Naive thymus-derived CD4-positive, alpha-beta T cell (primary cell): ENCODE data around the gene SEZ6. TPM values are rescaled to one million over a fixed set of nuclear protein-coding genes. Genes with fewer than 3 reads are reported as not detected.
A peak's percentile ranks its signal among the peaks of the same experiment; 100 is the strongest.

Source experiments
- ATAC-seq: fragments of 150-1000 bp; cut with Tn5 transposase; 2 replicates; pipeline ENCODE4 v1.10.0; 2021; ENCODE audit warnings: mild to moderate bottlenecking, moderate library complexity
- CTCF ChIA-PET: fragments of 350-600 bp; sonication (Branson Sonifier 250); formaldehyde crosslinking; loops from one replicate; lab custom pipeline; 2021; ENCODE audit warnings: antibody characterized with exemption; lab: Charles Lee
- POLR2A ChIA-PET: fragments of 350-600 bp; sonication (Branson Sonifier 250); formaldehyde crosslinking; loops from one replicate; lab custom pipeline; 2021; ENCODE audit warnings: antibody characterized with exemption, inconsistent platforms; lab: Charles Lee
- DNase-seq, 9 donors: peaks; one replicate each; pipeline versions ENCODE4 v3.0.0 to v3.0.0-alpha.2; 2020 to 2022; ENCODE audit warnings: mixed read lengths in 1 of 9
- H3K27ac ChIP-seq: one replicate; pipeline ENCODE4 v1.7.0; 2013; ENCODE audit warnings: mild to moderate bottlenecking, low read depth, low read length, moderate library complexity
- H3K27me3 ChIP-seq, 2 donors: one replicate each; pipeline ENCODE4 v1.7.0; 2013; ENCODE audit warnings: low read length in 2 of 2, mild to moderate bottlenecking in 2 of 2, moderate library complexity in 2 of 2; ENCODE audit not compliant: control insufficient read depth in 2 of 2, insufficient read depth in 2 of 2
- H3K36me3 ChIP-seq, 3 experiments: 1 replicate in 2 of 3; 2 replicates in 1 of 3; pipeline ENCODE4 v1.7.0; 2013; ENCODE audit warnings: low read length in 3 of 3, mild to moderate bottlenecking in 3 of 3, moderate library complexity in 1 of 3; ENCODE audit not compliant: insufficient read depth in 3 of 3, control insufficient read depth in 2 of 3
- H3K4me1 ChIP-seq, 2 donors: one replicate each; pipeline ENCODE4 v1.7.0; 2013; ENCODE audit warnings: low read length in 2 of 2, mild to moderate bottlenecking in 2 of 2, moderate library complexity in 1 of 2; ENCODE audit not compliant: control insufficient read depth in 2 of 2, insufficient read depth in 2 of 2
- H3K4me3 ChIP-seq: 2 replicates; pipeline ENCODE4 v1.7.0; 2013; ENCODE audit warnings: mild to moderate bottlenecking, low read length
- H3K9me3 ChIP-seq, 3 experiments: 1 replicate in 2 of 3; 2 replicates in 1 of 3; pipeline ENCODE4 v1.7.0; 2013; ENCODE audit warnings: low read length in 3 of 3; ENCODE audit not compliant: control insufficient read depth in 2 of 3
- H3K27ac Mint-ChIP-seq, 9 donors: one replicate each; pipeline ENCODE4 v1.8.0; 2020 to 2022; ENCODE audit warnings: mixed read lengths in 9 of 9, mild to moderate bottlenecking in 8 of 9, moderate library complexity in 5 of 9, inconsistent platforms in 2 of 9
- H3K27me3 Mint-ChIP-seq, 5 donors: one replicate each; pipeline ENCODE4 v1.8.0; 2021 to 2022; ENCODE audit warnings: mixed read lengths in 5 of 5, mild to moderate bottlenecking in 1 of 5
- H3K36me3 Mint-ChIP-seq, 5 donors: one replicate each; pipeline ENCODE4 v1.8.0; 2020 to 2022; ENCODE audit warnings: mixed read lengths in 5 of 5, mild to moderate bottlenecking in 3 of 5, inconsistent platforms in 1 of 5
- H3K4me1 Mint-ChIP-seq, 7 donors: one replicate each; pipeline ENCODE4 v1.8.0; 2020 to 2022; ENCODE audit warnings: mixed read lengths in 7 of 7, mild to moderate bottlenecking in 3 of 7, inconsistent platforms in 1 of 7
- H3K4me3 Mint-ChIP-seq, 10 donors: one replicate each; pipeline ENCODE4 v1.8.0; 2020 to 2022; ENCODE audit warnings: mild to moderate bottlenecking in 10 of 10, mixed read lengths in 10 of 10, moderate library complexity in 6 of 10, inconsistent platforms in 2 of 10
- H3K9me3 Mint-ChIP-seq, 11 donors: one replicate each; pipeline ENCODE4 v1.8.0; 2020 to 2022; ENCODE audit warnings: mixed read lengths in 11 of 11, mild to moderate bottlenecking in 4 of 11, inconsistent platforms in 1 of 11, moderate library complexity in 1 of 11
- intact Hi-C, 2 donors: fragments of 100-400 bp; cut with micrococcal nuclease; formaldehyde crosslinking; loops; one replicate each; pipeline ENCODE4 v1.15.1; 2023
- polyA plus RNA-seq, 2 donors: library from polyadenylated mRNA; unstranded; fragments of 300-500 nt; fragmentation: Illumina TruSeq; gene quantifications; one replicate each; pipeline ENCODE4 v1.2.3, GENCODE V29; 2021
- total RNA-seq, 6 experiments: library from RNA in 5 of 6; stranded (reverse) in 5 of 6; gene quantifications; 1 replicate in 5 of 6; 2 replicates in 1 of 6; pipeline ENCODE4 v1.2.3 and lab custom pipeline; 2021 to 2026

Gene SEZ6
- total and polyA plus RNA-seq, 7 experiments from 2014 or later, result 0.40 to 2.0 (median 0.64) TPM; not detected in 3

DNA sequence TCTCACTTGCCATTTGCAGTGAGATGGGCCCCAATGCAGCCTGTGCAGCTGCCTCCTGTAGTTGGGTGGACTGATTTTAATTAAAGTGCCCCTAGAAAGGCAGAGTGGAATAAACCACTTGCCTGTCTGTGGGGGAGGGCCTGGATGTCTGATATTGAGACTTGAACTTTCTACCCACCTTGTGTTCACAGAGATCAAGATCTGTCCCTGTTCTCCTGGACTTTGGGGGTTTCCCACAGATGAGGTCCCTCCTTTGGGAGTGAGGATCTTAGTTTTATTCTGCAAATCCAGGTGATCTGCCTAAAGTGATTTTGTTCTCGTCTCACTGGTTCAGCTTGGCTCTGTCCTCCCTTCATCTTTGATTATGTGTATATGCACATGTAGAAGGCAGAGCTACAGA, 95.3 kb downstream of the SEZ6 start:
- intact Hi-C loops, result no loop called here
- ChIA-PET POLR2A (interaction anchor here (1.1 to 3.4 kb wide), 2 partner anchors 42 to 191 kb away, joined by 3 to 11 read pairs; partner anchors contain the start of genes PHF12 and RPL23A), CTCF (interaction anchor here (0.6 to 4.0 kb wide), 3 partner anchors 147 to 269 kb away, joined by 3 to 15 read pairs (median 3); partner anchors contain the start of gene MYO18A)
- H3K9me3 ChIP-seq, result no peaks in the 10 kb centered on the region
- Mint-ChIP-seq H3K27ac (no peak overlapping the region), H3K4me3 (no peak overlapping the region), H3K27me3 (no peaks in the 10 kb centered on the region), H3K9me3 (no peaks in the 10 kb centered on the region), H3K4me1 (peaks cover 0 to 6% (median 0%) of the 10 kb centered on the region in 7 donors), H3K36me3 (peaks cover 8 to 42% (median 24%) of the 10 kb centered on the region in 5 donors)
- peaks cover 36 to 96% (median 53%) of the 10 kb centered on the region in 3 experiments for H3K36me3 ChIP-seq
- no peaks in the 10 kb centered on the region for H3K4me1 ChIP-seq
- no peak overlapping the region for H3K4me3 ChIP-seq
- ATAC-seq (no peak), DNase-seq (no peak)
- no peaks in the 10 kb centered on the region for H3K27me3 ChIP-seq
- no peak overlapping the region for H3K27ac ChIP-seq

DNA sequence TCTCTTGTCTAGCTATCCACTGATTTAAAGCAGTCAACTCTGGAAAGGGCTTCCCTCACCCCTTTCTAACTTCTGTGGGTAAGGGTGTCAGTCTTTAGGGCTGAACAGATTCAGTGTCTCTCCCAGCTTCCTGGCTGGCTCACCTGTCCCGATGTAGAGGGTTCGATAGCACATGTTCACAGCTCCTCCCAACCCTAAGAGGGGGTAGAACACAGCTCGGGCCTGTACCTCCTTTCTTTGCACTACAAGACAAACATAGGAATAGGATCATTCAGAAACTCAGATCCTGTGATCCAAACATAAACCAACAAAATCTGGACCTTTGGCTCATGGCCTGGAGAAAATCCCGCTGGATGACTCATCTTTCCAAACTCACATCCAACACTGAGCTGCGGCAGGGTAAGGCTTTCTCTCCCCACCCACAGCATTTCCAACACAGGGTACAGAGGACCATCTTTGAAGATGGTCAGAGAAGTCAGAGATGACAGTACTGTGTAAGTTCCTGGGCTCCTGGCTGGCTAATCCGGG, 97.1 kb downstream of the SEZ6 start:
- intact Hi-C loops, result no loop called here
- no peak for ATAC-seq
- Mint-ChIP-seq H3K4me1 (peaks cover 0 to 11% (median 0%) of the 10 kb centered on the region in 7 donors), H3K36me3 (peaks cover 0 to 35% (median 14%) of the 10 kb centered on the region in 5 donors), H3K9me3 (no peaks in the 10 kb centered on the region), H3K4me3 (no peak overlapping the region), H3K27ac (peak overlapping the region in 4 of 9 donors; percentile 4 to 52 (median 28)), H3K27me3 (no peaks in the 10 kb centered on the region)
- H3K4me3 ChIP-seq, result no peak overlapping the region
- no peaks in the 10 kb centered on the region for H3K4me1 ChIP-seq
- peaks cover 30 to 79% (median 41%) of the 10 kb centered on the region in 3 experiments for H3K36me3 ChIP-seq
- peak overlapping the region; percentile 3 for H3K27ac ChIP-seq
- H3K9me3 ChIP-seq, result no peaks in the 10 kb centered on the region
- ChIA-PET CTCF (interaction anchor here (0.6 to 1.8 kb wide), 5 partner anchors 9 to 181 kb away, joined by 3 to 5 read pairs (median 3); no protein-coding TSS in a partner anchor), POLR2A (interaction anchor here (2.4 to 3.4 kb wide), 2 partner anchors 17 to 43 kb away, joined by 11 read pairs; partner anchors contain the start of gene PHF12)
- H3K27me3 ChIP-seq, result no peaks in the 10 kb centered on the region
- DNase-seq, result no peak

DNA sequence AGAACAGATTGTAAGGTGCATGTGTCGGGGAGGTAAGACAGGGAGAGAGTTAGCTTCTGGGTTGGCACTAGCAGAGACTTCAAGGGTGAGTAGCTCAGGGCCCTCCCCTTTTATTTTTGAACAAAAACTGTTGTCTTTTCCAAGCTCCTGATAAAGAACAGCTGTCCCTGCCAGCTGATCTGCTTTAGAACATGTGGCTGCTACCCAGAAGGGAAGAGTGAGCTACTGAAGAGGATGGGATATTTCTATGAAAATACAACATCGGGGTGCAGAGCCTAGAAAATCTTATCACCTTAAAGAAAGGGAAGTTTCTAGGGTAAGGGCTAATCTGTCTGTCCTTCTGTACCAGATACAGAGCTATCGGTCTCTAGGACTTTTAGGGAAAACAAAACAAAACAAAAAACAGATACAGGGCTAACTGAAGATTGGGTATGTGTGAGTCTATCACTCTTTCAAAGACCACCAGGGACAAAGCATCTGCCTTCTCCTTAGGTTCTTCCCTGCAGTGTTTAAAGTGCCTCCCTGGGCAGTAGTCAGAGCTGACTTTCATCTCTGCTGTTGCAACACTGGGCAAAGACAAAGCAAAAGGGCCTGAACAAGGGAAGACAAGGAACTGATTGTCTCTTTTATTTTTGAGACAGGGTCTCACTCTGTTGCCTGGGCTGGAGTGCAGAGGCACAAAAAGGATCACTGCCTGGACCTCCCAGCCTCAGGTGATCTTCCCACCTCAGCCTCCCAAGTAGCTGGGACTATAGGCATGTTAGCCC, 97.9 kb downstream of the SEZ6 start:
- H3K27me3 ChIP-seq, result no peaks in the 10 kb centered on the region
- peaks cover 0 to 31% (median 12%) of the 10 kb centered on the region in 5 donors for H3K36me3 Mint-ChIP-seq
- intact Hi-C loops, result no loop called here

DNA sequence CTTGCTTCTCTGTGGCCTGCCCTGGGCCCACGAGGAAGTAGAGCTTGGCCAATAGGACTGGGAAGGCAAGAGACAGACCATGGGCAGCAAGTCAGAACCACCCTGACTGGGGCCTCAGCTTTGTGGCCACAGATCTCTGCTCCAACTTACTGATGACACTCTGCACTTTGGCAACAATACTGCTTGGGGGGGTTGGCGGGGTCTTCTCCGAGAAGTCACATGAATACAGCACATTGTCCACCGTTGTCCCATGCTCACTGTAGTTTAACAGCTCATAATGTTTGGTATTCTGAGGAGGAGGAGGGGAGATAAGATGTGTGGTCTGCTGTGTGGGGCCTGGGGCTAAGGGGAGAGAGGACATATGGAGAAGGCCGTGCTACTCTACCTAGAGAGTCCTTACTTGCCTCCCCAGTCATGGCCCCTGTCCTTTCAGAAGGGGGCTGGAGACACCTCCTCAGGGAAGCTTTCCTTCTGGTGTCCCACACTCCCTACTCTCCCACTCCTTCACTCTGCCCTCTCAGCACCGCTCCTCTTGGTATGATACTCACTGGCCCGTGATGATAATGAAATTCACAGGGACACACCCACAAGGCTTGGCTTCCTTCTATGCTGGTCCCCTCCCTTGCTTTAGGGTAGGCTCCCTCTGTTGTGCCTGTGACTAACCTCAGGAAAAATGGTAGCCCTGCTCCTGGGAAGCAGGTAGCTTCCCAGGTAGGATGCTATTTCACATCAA, 99.0 kb downstream of the SEZ6 start:
- H3K27me3 ChIP-seq, result no peaks in the 10 kb centered on the region
- intact Hi-C loops, result no loop called here
- POLR2A ChIA-PET, result interaction anchor here (0.6 to 2.4 kb wide), 4 partner anchors 18 to 114 kb away, joined by 3 to 11 read pairs (median 4); partner anchors contain the start of gene PHF12
- DNase-seq (no peak), ATAC-seq (no peak)
- no peak overlapping the region for H3K4me3 ChIP-seq
- Mint-ChIP-seq H3K36me3 (peaks cover 0 to 24% (median 15%) of the 10 kb centered on the region in 5 donors), H3K4me1 (peaks cover 5 to 22% (median 11%) of the 10 kb centered on the region in 7 donors), H3K27ac (peak overlapping the region in 8 of 9 donors; percentile 8 to 74 (median 50)), H3K9me3 (no peaks in the 10 kb centered on the region), H3K4me3 (no peak overlapping the region), H3K27me3 (no peaks in the 10 kb centered on the region)
- H3K36me3 ChIP-seq, result peaks cover 22 to 61% (median 27%) of the 10 kb centered on the region in 3 experiments
- H3K27ac ChIP-seq, result no peak overlapping the region
- CTCF ChIA-PET, result interaction anchor here (0.6 to 1.8 kb wide), 5 partner anchors 7 to 127 kb away, joined by 3 to 5 read pairs (median 4); partner anchors contain the start of gene FLOT2
- peaks cover 2 to 8% of the 10 kb centered on the region in 2 donors for H3K4me1 ChIP-seq
- no peaks in the 10 kb centered on the region for H3K9me3 ChIP-seq

More for the DNA sequence above, 97.9 kb downstream of the SEZ6 start:
- Mint-ChIP-seq H3K9me3 (no peaks in the 10 kb centered on the region), H3K27ac (peak overlapping the region in 6 of 9 donors; percentile 11 to 69 (median 52)), H3K4me3 (no peak overlapping the region), H3K4me1 (peaks cover 0 to 18% (median 6%) of the 10 kb centered on the region in 7 donors), H3K27me3 (no peaks in the 10 kb centered on the region)
- peaks cover 25 to 71% (median 35%) of the 10 kb centered on the region in 3 experiments for H3K36me3 ChIP-seq
- ChIA-PET CTCF (interaction anchor here (0.6 to 1.8 kb wide), 7 partner anchors 8 to 245 kb away, joined by 3 to 5 read pairs (median 3); partner anchors contain the start of gene FLOT2), POLR2A (interaction anchor here (0.7 to 2.4 kb wide), 3 partner anchors 17 to 209 kb away, joined by 3 to 11 read pairs (median 5); no protein-coding TSS in a partner anchor)
- DNase-seq, result no peak
- no peak overlapping the region for H3K27ac ChIP-seq
- no peak overlapping the region for H3K4me3 ChIP-seq
- H3K4me1 ChIP-seq, result peaks cover 0 to 6% of the 10 kb centered on the region in 2 donors
- ATAC-seq, result no peak
- no peaks in the 10 kb centered on the region for H3K9me3 ChIP-seq

DNA sequence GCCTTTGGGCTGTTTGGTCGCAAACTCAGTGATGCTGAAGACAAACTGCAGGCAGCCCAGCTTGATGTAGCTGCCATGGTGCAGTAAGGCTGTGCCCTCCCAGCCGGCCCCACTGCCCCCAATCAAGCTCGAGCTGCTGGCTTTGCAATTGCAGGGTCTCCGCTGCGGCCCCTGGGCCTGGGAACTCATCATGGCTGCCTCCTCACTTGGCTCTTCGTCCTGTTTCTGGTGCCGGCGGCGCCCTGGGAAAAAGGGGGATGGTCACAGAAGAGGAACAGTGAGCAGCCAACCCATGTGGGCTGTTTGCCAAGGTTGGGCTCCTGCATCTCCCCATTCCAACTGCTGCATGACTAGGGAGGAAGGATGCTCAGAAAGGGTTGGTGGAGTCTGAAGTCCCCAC, 99.6 kb downstream of the SEZ6 start:
- ATAC-seq (no peak), DNase-seq (no peak)
- intact Hi-C loops, result no loop called here
- no peak overlapping the region for H3K27ac ChIP-seq
- H3K4me1 ChIP-seq, result peaks cover 8 to 14% of the 10 kb centered on the region in 2 donors
- H3K4me1 Mint-ChIP-seq, result peaks cover 10 to 28% (median 17%) of the 10 kb centered on the region in 7 donors
- no peak overlapping the region for H3K4me3 Mint-ChIP-seq
- no peaks in the 10 kb centered on the region for H3K27me3 Mint-ChIP-seq
- H3K27ac Mint-ChIP-seq, result peak overlapping the region in 4 of 9 donors; percentile 8 to 73 (median 34)
- H3K9me3 Mint-ChIP-seq, result no peaks in the 10 kb centered on the region
- no peak overlapping the region for H3K4me3 ChIP-seq
- CTCF ChIA-PET, result interaction anchor here (1.1 kb wide), 1 partner anchor 10 kb away, joined by 3 read pairs; no protein-coding TSS in a partner anchor
- no peaks in the 10 kb centered on the region for H3K9me3 ChIP-seq
- POLR2A ChIA-PET, result interaction anchor here (0.6 to 1.2 kb wide), 3 partner anchors 35 to 113 kb away, joined by 3 to 4 read pairs (median 3); partner anchors contain the start of gene PHF12
- peaks cover 19 to 55% (median 23%) of the 10 kb centered on the region in 3 experiments for H3K36me3 ChIP-seq
- H3K36me3 Mint-ChIP-seq, result peaks cover 0 to 24% (median 19%) of the 10 kb centered on the region in 5 donors
- no peaks in the 10 kb centered on the region for H3K27me3 ChIP-seq
